Small intestine (tissue), 7 donors: ENCODE data around the gene MTMR3. TPM values are rescaled to one million over a fixed set of nuclear protein-coding genes. Genes with fewer than 3 reads are reported as not detected.

Source experiments
- DNase-seq, 2 donors: peaks; one replicate each; pipeline versions ENCODE4 v3.0.0 to v3.0.0-alpha.2; 2013
- FAIRE-seq: peaks from 2 replicates; lab custom pipeline; 2012; peaks lifted over from hg19 to GRCh38; lab: Jason Lieb, UNC
- H3K27ac ChIP-seq, 3 donors: one replicate each; pipeline ENCODE4 v1.5.1; 2013; ENCODE audit warnings: low read length in 2 of 3, mild to moderate bottlenecking in 2 of 3, control low read depth in 1 of 3, inconsistent platforms in 1 of 3, low read depth in 1 of 3, moderate library complexity in 1 of 3
- H3K27me3 ChIP-seq, 3 donors: one replicate each; pipeline ENCODE4 v1.6.1; 2013; ENCODE audit warnings: low read length in 3 of 3, inconsistent platforms in 1 of 3; ENCODE audit not compliant: control insufficient read depth in 3 of 3, insufficient read depth in 3 of 3
- H3K36me3 ChIP-seq, 3 donors: one replicate each; pipeline ENCODE4 v1.6.1; 2013; ENCODE audit warnings: low read length in 3 of 3, inconsistent platforms in 1 of 3, low read depth in 1 of 3, mild to moderate bottlenecking in 1 of 3, moderate library complexity in 1 of 3; ENCODE audit not compliant: control insufficient read depth in 3 of 3, insufficient read depth in 2 of 3
- H3K4me1 ChIP-seq, 3 donors: one replicate each; pipeline ENCODE4 v1.6.1; 2013; ENCODE audit warnings: low read length in 2 of 3, inconsistent platforms in 1 of 3, low read depth in 1 of 3, mild to moderate bottlenecking in 1 of 3, moderate library complexity in 1 of 3; ENCODE audit not compliant: control insufficient read depth in 3 of 3, insufficient read depth in 2 of 3
- H3K4me3 ChIP-seq, 3 donors: one replicate each; pipeline ENCODE4 v1.5.1; 2013; ENCODE audit warnings: low read length in 3 of 3, control low read depth in 1 of 3, inconsistent platforms in 1 of 3, low read depth in 1 of 3, mild to moderate bottlenecking in 1 of 3, moderate library complexity in 1 of 3
- H3K9me3 ChIP-seq, 2 donors: one replicate each; pipeline ENCODE4 v1.6.1; 2013; ENCODE audit warnings: low read depth in 1 of 2, low read length in 1 of 2; ENCODE audit not compliant: control insufficient read depth in 2 of 2, insufficient read depth in 1 of 2
- WGBS, 3 donors: extraction: QIAGEN DNeasy Blood & Tissue Kit; methylation state at CpG; one replicate each; pipeline ENCODE4 v1.1.7; 2013; 5-methylcytosine and 5-hydroxymethylcytosine counted together
- polyA plus RNA-seq, 4 donors: library from polyadenylated mRNA; stranded (reverse) in 3 of 4; unstranded in 1 of 4; fragments of 200-250 nt in 3 of 4; fragments of 120-200 nt in 1 of 4; gene quantifications; one replicate each; pipeline versions ENCODE4 v1.2.1 to v1.2.3, GENCODE V29; 2013
- donor health status: healthy with polysubstance abuse.
- donor health status: control.
- donor health status: control.
- donor health status: Bipolar disorder and iron deficiency.
- donor health status: healthy.

The MTMR3 gene
- polyA plus RNA-seq, 4 donors, result 9.2 to 31.8 (median 13.1) TPM

- Histone ChIP-seq H3K9me3 (no peaks in the 10 kb centered on the region), H3K27ac (no peak overlapping the region), H3K27me3 (no peaks in the 10 kb centered on the region), H3K36me3 (peaks cover 0 to 2% (median 0%) of the 10 kb centered on the region in 3 donors), H3K4me3 (no peak overlapping the region), H3K4me1 (peaks cover 0 to 8% (median 0%) of the 10 kb centered on the region in 3 donors)
- DNase-seq (no peak), FAIRE-seq (no peak)
- WGBS, 3 donors, result 65 to 91% (median 88%) methylated on average over 1 of the region's 1 CpG
These were observed 65.4 kb downstream of the MTMR3 start for GRCh38 chr22:29948385-29948769.

- no peak overlapping the region for H3K4me3 ChIP-seq
These were observed 66.9 kb downstream of the MTMR3 start for GRCh38 chr22:29949872-29950271.

GRCh38 chr22:29951791-29952413 lies 68.9 kb downstream of the MTMR3 start:
- no peak overlapping the region for H3K27ac ChIP-seq
- DNase-seq, result no peak
- H3K4me3 ChIP-seq, result no peak overlapping the region
- no peak for FAIRE-seq
- no peaks in the 10 kb centered on the region for H3K9me3 ChIP-seq
- no peaks in the 10 kb centered on the region for H3K36me3 ChIP-seq
- 84 to 87% (median 85%) methylated on average over 8 of the region's 8 CpGs for WGBS, 3 donors
- peaks cover 0 to 4% (median 2%) of the 10 kb centered on the region in 3 donors for H3K4me1 ChIP-seq
- no peaks in the 10 kb centered on the region for H3K27me3 ChIP-seq

More at GRCh38 chr22:29949872-29950271, 66.9 kb downstream of the MTMR3 start:
- WGBS, 3 donors, result 80 to 87% (median 87%) methylated on average over 3 of the region's 3 CpGs
- no peak for DNase-seq
- Histone ChIP-seq H3K36me3 (peaks cover 0 to 2% (median 0%) of the 10 kb centered on the region in 3 donors), H3K9me3 (no peaks in the 10 kb centered on the region), H3K4me1 (peaks cover 0 to 8% (median 2%) of the 10 kb centered on the region in 3 donors), H3K27me3 (no peaks in the 10 kb centered on the region), H3K27ac (no peak overlapping the region)
- FAIRE-seq, result no peak

GRCh38 chr22:29954203-29954855 lies 71.4 kb downstream of the MTMR3 start:
- Histone ChIP-seq H3K4me1 (peaks cover 0 to 4% (median 2%) of the 10 kb centered on the region in 3 donors), H3K36me3 (peaks cover 0 to 3% (median 0%) of the 10 kb centered on the region in 3 donors), H3K27me3 (no peaks in the 10 kb centered on the region), H3K27ac (no peak overlapping the region), H3K4me3 (no peak overlapping the region), H3K9me3 (no peaks in the 10 kb centered on the region)
- WGBS, 3 donors, result 72 to 90% (median 84%) methylated on average over 9 of the region's 9 CpGs
- peak in 1 of 2 donors; percentile 39 for DNase-seq
- FAIRE-seq, result no peak

- no peak for DNase-seq
- WGBS, 3 donors, result 85 to 97% (median 87%) methylated on average over 1 of the region's 1 CpG
- FAIRE-seq, result no peak
- no peak overlapping the region for H3K27ac ChIP-seq
- H3K27me3 ChIP-seq, result no peaks in the 10 kb centered on the region
- H3K36me3 ChIP-seq, result peaks cover 0 to 9% (median 0%) of the 10 kb centered on the region in 3 donors
- H3K4me1 ChIP-seq, result peaks cover 0 to 4% (median 2%) of the 10 kb centered on the region in 3 donors
- H3K4me3 ChIP-seq, result no peak overlapping the region
- H3K9me3 ChIP-seq, result no peaks in the 10 kb centered on the region
These were observed 73.7 kb downstream of the MTMR3 start for GRCh38 chr22:29956680-29957079.

GRCh38 chr22:29958170-29958569 lies 75.2 kb downstream of the MTMR3 start:
- H3K4me3 ChIP-seq, result no peak overlapping the region
- H3K27me3 ChIP-seq, result no peaks in the 10 kb centered on the region
- 78 to 87% (median 82%) methylated on average over 2 of the region's 2 CpGs for WGBS, 3 donors
- no peak overlapping the region for H3K27ac ChIP-seq
- FAIRE-seq, result no peak
- peaks cover 0 to 2% (median 2%) of the 10 kb centered on the region in 3 donors for H3K4me1 ChIP-seq
- H3K36me3 ChIP-seq, result peaks cover 0 to 17% (median 2%) of the 10 kb centered on the region in 3 donors
- DNase-seq, result no peak
- no peaks in the 10 kb centered on the region for H3K9me3 ChIP-seq

GRCh38 chr22:29964776-29965175 lies 81.8 kb downstream of the MTMR3 start:
- H3K27ac ChIP-seq, result no peak overlapping the region
- FAIRE-seq (no peak), DNase-seq (no peak)
- H3K27me3 ChIP-seq, result no peaks in the 10 kb centered on the region
- WGBS, 3 donors, result 74 to 90% (median 86%) methylated on average over 5 of the region's 5 CpGs
- no peak overlapping the region for H3K4me3 ChIP-seq
- H3K36me3 ChIP-seq, result peaks cover 0 to 10% (median 2%) of the 10 kb centered on the region in 3 donors
- H3K9me3 ChIP-seq, result no peaks in the 10 kb centered on the region
- peaks cover 0 to 5% (median 0%) of the 10 kb centered on the region in 3 donors for H3K4me1 ChIP-seq

GRCh38 chr22:29967461-29967860 lies 84.5 kb downstream of the MTMR3 start:
- Histone ChIP-seq H3K9me3 (no peaks in the 10 kb centered on the region), H3K27ac (peak overlapping the region in 1 of 3 donors; percentile 56), H3K36me3 (peaks cover 0 to 8% (median 2%) of the 10 kb centered on the region in 3 donors), H3K4me1 (peaks cover 0 to 5% (median 0%) of the 10 kb centered on the region in 3 donors), H3K4me3 (no peak overlapping the region), H3K27me3 (no peaks in the 10 kb centered on the region)
- no peak for FAIRE-seq
- DNase-seq, result peak; percentile 76 to 80
